Mucosa of rectum (tissue), 2 donors: ENCODE measurements around the gene AMFR.

ENCODE experiments used
- H3K27ac ChIP-seq, 2 donors: one replicate each; pipeline ENCODE4 v1.7.0; 2013; ENCODE audit warnings: inconsistent platforms in 2 of 2, low read depth in 2 of 2, low read length in 2 of 2
- H3K27me3 ChIP-seq, 2 donors: one replicate each; pipeline ENCODE4 v1.7.0; 2013; ENCODE audit warnings: low read length in 2 of 2; ENCODE audit not compliant: control insufficient read depth in 2 of 2, insufficient read depth in 2 of 2
- H3K36me3 ChIP-seq, 2 donors: one replicate each; pipeline ENCODE4 v1.7.0; 2013; ENCODE audit warnings: low read length in 2 of 2; ENCODE audit not compliant: control insufficient read depth in 2 of 2, insufficient read depth in 2 of 2
- H3K4me1 ChIP-seq, 2 donors: one replicate each; pipeline ENCODE4 v1.7.0; 2013; ENCODE audit warnings: low read length in 2 of 2, mild to moderate bottlenecking in 1 of 2; ENCODE audit not compliant: control insufficient read depth in 2 of 2, insufficient read depth in 2 of 2
- H3K4me3 ChIP-seq, 2 donors: one replicate each; pipeline ENCODE4 v1.7.0; 2013; ENCODE audit warnings: low read length in 2 of 2
- H3K9ac ChIP-seq, 2 donors: one replicate each; pipeline ENCODE4 v1.7.0; 2013; ENCODE audit warnings: low read length in 2 of 2, low read depth in 1 of 2, mild to moderate bottlenecking in 1 of 2
- H3K9me3 ChIP-seq, 2 donors: one replicate each; pipeline ENCODE4 v1.7.0; 2013; ENCODE audit warnings: low read length in 2 of 2; ENCODE audit not compliant: control insufficient read depth in 2 of 2
- donor health status: healthy.
- donor health status: Normal muscosa, but diverticular disease.

Gene AMFR

GRCh38 chr16:56424791-56425438 is 430 bp downstream of the AMFR start:
- Histone ChIP-seq H3K27me3 (no peaks in the 10 kb centered on the region), H3K9ac (peak overlapping the region; percentile 79 to 91), H3K27ac (peak overlapping the region; percentile 77 to 78), H3K9me3 (no peaks in the 10 kb centered on the region), H3K4me3 (peak overlapping the region; percentile 80 to 87), H3K36me3 (no peaks in the 10 kb centered on the region), H3K4me1 (peaks cover 6 to 13% of the 10 kb centered on the region in 2 donors)

DNA sequence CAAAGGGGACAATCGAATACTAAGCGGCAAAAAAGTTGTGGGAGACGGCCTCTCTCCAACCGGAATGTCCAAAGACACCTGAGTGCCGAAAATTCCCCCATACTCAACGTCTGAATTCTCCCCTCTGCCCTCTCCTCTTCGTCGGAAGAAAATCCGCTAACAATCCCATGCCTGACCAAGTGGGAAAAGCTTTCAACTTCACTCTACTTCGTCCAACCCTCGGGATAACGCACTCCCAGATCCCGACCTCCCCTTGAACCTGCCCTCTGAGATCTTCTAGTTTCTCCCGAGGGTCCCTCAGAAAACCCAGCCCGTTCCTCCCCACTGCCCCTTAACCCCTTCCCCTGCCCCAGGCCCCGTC is 961 bp downstream of the AMFR start:
- Histone ChIP-seq H3K27ac (peak overlapping the region; percentile 77 to 78), H3K4me1 (peaks cover 6 to 13% of the 10 kb centered on the region in 2 donors), H3K9me3 (no peaks in the 10 kb centered on the region), H3K36me3 (no peaks in the 10 kb centered on the region), H3K9ac (peak overlapping the region; percentile 84 to 91), H3K4me3 (peak overlapping the region; percentile 80 to 87), H3K27me3 (no peaks in the 10 kb centered on the region)

GRCh38 chr16:56423584-56424403 is 1.6 kb downstream of the AMFR start:
- Histone ChIP-seq H3K36me3 (no peaks in the 10 kb centered on the region), H3K9me3 (no peaks in the 10 kb centered on the region), H3K4me3 (peak overlapping the region; percentile 80 to 87), H3K9ac (peak overlapping the region; percentile 84 to 91), H3K27me3 (no peaks in the 10 kb centered on the region), H3K4me1 (peaks cover 6 to 13% of the 10 kb centered on the region in 2 donors), H3K27ac (peak overlapping the region; percentile 77 to 78)

GRCh38 chr16:56422896-56423441 is 2.4 kb downstream of the AMFR start:
- Histone ChIP-seq H3K36me3 (no peaks in the 10 kb centered on the region), H3K27ac (no peak overlapping the region), H3K9ac (no peak overlapping the region), H3K4me1 (peaks cover 6 to 13% of the 10 kb centered on the region in 2 donors), H3K27me3 (no peaks in the 10 kb centered on the region), H3K4me3 (peak overlapping the region; percentile 2 to 25), H3K9me3 (no peaks in the 10 kb centered on the region)

DNA sequence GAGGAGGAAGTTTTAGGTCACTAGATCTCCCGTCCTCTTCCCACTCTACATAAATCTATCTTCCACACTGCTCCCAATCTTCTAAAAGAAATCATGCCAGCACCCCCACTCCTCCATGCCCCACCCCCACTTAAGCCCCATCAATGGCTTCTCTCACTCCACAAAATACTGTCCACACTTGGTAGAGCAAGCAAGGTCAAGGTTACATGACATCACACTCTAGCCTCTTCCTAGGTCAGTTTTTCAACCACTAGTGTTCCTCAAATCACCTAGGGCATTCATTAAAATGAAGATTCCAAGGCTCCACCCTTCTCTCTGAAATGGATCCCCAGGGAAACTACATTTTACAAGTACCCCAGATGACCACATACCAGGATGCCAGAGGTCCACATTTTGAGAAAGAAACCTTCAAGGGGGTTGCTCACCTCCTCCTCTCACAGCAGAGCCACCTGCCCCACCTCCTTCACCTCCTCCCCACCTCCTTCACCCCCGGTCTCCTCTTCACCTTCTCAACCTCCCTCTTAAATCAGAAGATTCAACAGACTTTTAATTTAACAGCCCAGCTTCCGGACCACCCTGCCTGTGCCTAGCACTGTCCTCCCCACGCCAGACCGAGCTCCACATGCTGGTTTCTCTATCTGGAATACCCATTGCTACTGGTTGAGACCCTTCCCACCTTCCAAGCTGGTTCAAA is 3.2 kb downstream of the AMFR start:
- Histone ChIP-seq H3K4me1 (peaks cover 6 to 13% of the 10 kb centered on the region in 2 donors), H3K9me3 (no peaks in the 10 kb centered on the region), H3K4me3 (no peak overlapping the region), H3K27ac (peak overlapping the region in 1 of 2 donors; percentile 9), H3K9ac (no peak overlapping the region), H3K27me3 (no peaks in the 10 kb centered on the region), H3K36me3 (no peaks in the 10 kb centered on the region)

- Histone ChIP-seq H3K27ac (no peak overlapping the region), H3K4me3 (no peak overlapping the region), H3K4me1 (peaks cover 6 to 13% of the 10 kb centered on the region in 2 donors), H3K36me3 (no peaks in the 10 kb centered on the region), H3K27me3 (no peaks in the 10 kb centered on the region), H3K9me3 (no peaks in the 10 kb centered on the region), H3K9ac (no peak overlapping the region)
Observed at GRCh38 chr16:56421313-56421712, 4.0 kb downstream of the AMFR start.

DNA sequence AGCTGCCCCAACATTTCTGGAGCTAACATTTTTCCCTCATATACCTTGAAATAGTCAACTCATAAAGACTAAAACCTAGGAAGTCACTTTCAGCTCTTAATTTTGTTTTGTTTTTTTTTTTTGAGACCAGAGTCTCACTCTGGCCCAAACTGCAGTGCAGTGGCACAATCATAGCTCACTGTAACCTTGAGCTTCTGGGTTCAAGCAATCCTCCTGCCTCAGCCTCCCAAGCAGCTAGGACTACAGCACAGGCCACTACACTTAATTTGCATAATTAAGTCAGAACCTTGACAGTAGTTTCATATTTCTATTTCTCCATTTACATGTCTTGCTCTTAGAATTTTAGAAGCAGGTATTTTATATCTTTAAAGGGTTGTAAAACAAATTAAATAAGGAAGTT is 4.7 kb downstream of the AMFR start:
- H3K27me3 ChIP-seq: no peaks in the 10 kb centered on the region
- no peak overlapping the region for H3K27ac ChIP-seq
- peaks cover 3 to 13% of the 10 kb centered on the region in 2 donors for H3K4me1 ChIP-seq
- H3K36me3 ChIP-seq: no peaks in the 10 kb centered on the region
- H3K9ac ChIP-seq: no peak overlapping the region
- H3K4me3 ChIP-seq: no peak overlapping the region
- no peaks in the 10 kb centered on the region for H3K9me3 ChIP-seq

GRCh38 chr16:56419740-56420548 is 5.4 kb downstream of the AMFR start:
- H3K27ac ChIP-seq: no peak overlapping the region
- peaks cover 3 to 13% of the 10 kb centered on the region in 2 donors for H3K4me1 ChIP-seq
- no peak overlapping the region for H3K4me3 ChIP-seq
- no peaks in the 10 kb centered on the region for H3K9me3 ChIP-seq
- H3K9ac ChIP-seq: no peak overlapping the region
- no peaks in the 10 kb centered on the region for H3K27me3 ChIP-seq
- no peaks in the 10 kb centered on the region for H3K36me3 ChIP-seq

GRCh38 chr16:56417138-56417537 is 8.2 kb downstream of the AMFR start:
- Histone ChIP-seq H3K4me3 (no peak overlapping the region), H3K27me3 (no peaks in the 10 kb centered on the region), H3K9ac (no peak overlapping the region), H3K36me3 (no peaks in the 10 kb centered on the region), H3K27ac (no peak overlapping the region), H3K9me3 (no peaks in the 10 kb centered on the region), H3K4me1 (no peaks in the 10 kb centered on the region)
